Brain microvascular endothelial cell (primary cell): ENCODE measurements around the gene HSFX4.
A peak's percentile ranks its signal among the peaks of the same experiment; 100 is the strongest.
"Not testable (repeated sequence)": the region's sequence is repeated elsewhere in the genome, so short reads cannot be mapped to it uniquely, and the experiment has no call there.

Experiments
- DNase-seq: peaks from one replicate; pipeline ENCODE4 v3.0.0-alpha.2; 2020
- H3K27ac ChIP-seq: fragments of 250-450 bp; sonication (Bioruptor Pico); 2 replicates; pipeline ENCODE4 v1.5.1; 2020; ENCODE audit warnings: mild to moderate bottlenecking, moderate library complexity
- H3K27me3 ChIP-seq: fragments of 250-450 bp; sonication (Bioruptor Pico); replicated peaks from 2 replicates; pipeline ENCODE4 v1.5.1; 2020; ENCODE audit warnings: mild to moderate bottlenecking
- H3K36me3 ChIP-seq: fragments of 250-450 bp; sonication (Bioruptor Pico); replicated peaks from 2 replicates; pipeline ENCODE4 v1.5.1; 2020; ENCODE audit warnings: mild to moderate bottlenecking
- H3K4me3 ChIP-seq: 2 replicates; pipeline ENCODE4 v1.5.1; 2011; ENCODE audit warnings: low read depth, mild to moderate bottlenecking, control low read depth, low read length, moderate library complexity
- CTCF ChIP-seq: IDR thresholded peaks from 2 replicates; pipeline ENCODE4 v1.5.1; 2011; ENCODE audit warnings: low read depth, mild to moderate bottlenecking, moderate library complexity, low read length, control low read depth, inconsistent platforms; ENCODE audit errors: missing control alignments
- in situ Hi-C: cut with HindIII; loops from 2 replicates; pipeline ENCODE4 v1.10.0; 2017; ENCODE audit warnings: low sequenced_read_pairs, low pct_ligation_motif_present

Gene HSFX4

GRCh38 chrX:149933547-149933946, 4.2 kb downstream of the HSFX4 start:
- not testable (repeated sequence) for DNase-seq, H3K36me3 ChIP-seq

GRCh38 chrX:149937328-149937727, 8.0 kb downstream of the HSFX4 start:
- in situ Hi-C loops, DNase-seq: not testable (repeated sequence)

More at GRCh38 chrX:149933547-149933946, 4.2 kb downstream of the HSFX4 start:
- in situ Hi-C loops, H3K4me3 ChIP-seq, H3K27me3 ChIP-seq, H3K27ac ChIP-seq: not testable (repeated sequence)

GRCh38 chrX:149937871-149938426, 8.6 kb downstream of the HSFX4 start:
- H3K36me3 ChIP-seq, result no peaks in the 10 kb centered on the region
- peak overlapping the region; percentile 75 for H3K27ac ChIP-seq
- in situ Hi-C loops, result no loop called here
- no peaks in the 10 kb centered on the region for H3K27me3 ChIP-seq
- H3K4me3 ChIP-seq, result peak overlapping the region; percentile 82
- no peak for DNase-seq
- no peak for TF ChIP-seq CTCF

More at GRCh38 chrX:149937328-149937727, 8.0 kb downstream of the HSFX4 start:
- Histone ChIP-seq H3K27ac (peak overlapping the region; percentile 75), H3K4me3 (peak overlapping the region; percentile 82)
- not testable (repeated sequence) for H3K36me3 ChIP-seq, H3K27me3 ChIP-seq

- H3K36me3 ChIP-seq, result no peaks in the 10 kb centered on the region
- no peaks in the 10 kb centered on the region for H3K27me3 ChIP-seq
- H3K4me3 ChIP-seq, result peak within 1 kb of the TSS; percentile 82
- in situ Hi-C loops, result no loop called here
- peak; percentile 96 for DNase-seq
- peak within 1 kb of the TSS; percentile 75 for H3K27ac ChIP-seq
- TF ChIP-seq CTCF, result peak; percentile 64
Observed at GRCh38 chrX:149938427-149938880, 9.1 kb downstream of the HSFX4 start, which contains the start of gene EOLA2. TSS of gene EOLA2 (minus strand) at chrX:149938491. CDS start at chrX:149933874, 4,617 bp downstream.

GRCh38 chrX:149938881-149939654, 9.7 kb downstream of the HSFX4 start:
- Histone ChIP-seq H3K27ac (peak overlapping the region; percentile 99), H3K27me3 (no peaks in the 10 kb centered on the region), H3K36me3 (no peaks in the 10 kb centered on the region), H3K4me3 (peak overlapping the region; percentile 43)
- in situ Hi-C loops, result no loop called here
- TF ChIP-seq CTCF, result no peak
- peak; percentile 91 for DNase-seq

DNA sequence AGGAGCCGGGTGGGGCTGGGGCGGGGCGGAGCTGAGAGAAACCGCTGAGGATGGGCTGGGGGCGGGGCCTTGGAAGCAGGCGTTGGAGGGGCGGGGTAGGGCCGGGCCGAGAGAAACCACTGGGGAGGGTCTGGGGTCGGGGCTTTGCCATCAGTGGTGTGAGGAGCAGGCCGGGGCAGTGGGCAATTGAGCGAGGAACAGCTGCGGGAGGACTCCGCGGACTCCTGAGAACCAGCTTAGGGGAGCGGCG, 10.2 kb downstream of the HSFX4 start:
- in situ Hi-C loops, result no loop called here
- no peak for DNase-seq
- H3K27me3 ChIP-seq, result no peaks in the 10 kb centered on the region
- no peak for TF ChIP-seq CTCF
- peak overlapping the region; percentile 59 for H3K4me3 ChIP-seq
- H3K27ac ChIP-seq, result peak overlapping the region; percentile 99
- H3K36me3 ChIP-seq, result no peaks in the 10 kb centered on the region
